Measurements from ENCODE around the gene ARHGAP12.
A peak's percentile ranks its signal among the peaks of the same experiment; 100 is the strongest.

ARHGAP12 gene

GRCh38 chr10:31762316-31762715, 166.3 kb downstream of the ARHGAP12 start:
- DNase-seq (ENCODE audit: extremely low read depth, low read depth), result no peak
- H3K4me3 ChIP-seq (replicated peaks; ENCODE audit: low read depth, low read length), result no peak overlapping the region
- TF ChIP-seq CTCF (IDR thresholded peaks at IDR 0.05; ENCODE audit: low read depth, low read length, missing control alignments), result no peak

GRCh38 chr10:31761156-31761555, 167.5 kb downstream of the ARHGAP12 start:
- H3K4me3 ChIP-seq (replicated peaks; ENCODE audit: low read depth, low read length), result no peak overlapping the region
- no peak for TF ChIP-seq CTCF (IDR thresholded peaks at IDR 0.05; ENCODE audit: low read depth, low read length, missing control alignments)
- no peak for DNase-seq (ENCODE audit: extremely low read depth, low read depth)

- DNase-seq (ENCODE audit: extremely low read depth, low read depth), result no peak
- H3K4me3 ChIP-seq (replicated peaks; ENCODE audit: low read depth, low read length), result peak overlapping the region; percentile 18; the same call in 1 of the 2 replicates
Observed at GRCh38 chr10:31760674-31761081, 168.0 kb downstream of the ARHGAP12 start.

GRCh38 chr10:31759799-31760626, 168.6 kb downstream of the ARHGAP12 start:
- peak; percentile 94 for DNase-seq (ENCODE audit: extremely low read depth, low read depth)
- H3K4me3 ChIP-seq (replicated peaks; ENCODE audit: low read depth, low read length), result peak overlapping the region; percentile 85
- TF ChIP-seq CTCF (IDR thresholded peaks at IDR 0.05; ENCODE audit: low read depth, low read length, missing control alignments), result no peak

More at GRCh38 chr10:31760674-31761081, 168.0 kb downstream of the ARHGAP12 start:
- no peak for TF ChIP-seq CTCF (IDR thresholded peaks at IDR 0.05; ENCODE audit: low read depth, low read length, missing control alignments)

- peak overlapping the region; percentile 85 for H3K4me3 ChIP-seq (replicated peaks; ENCODE audit: low read depth, low read length)
- no peak for TF ChIP-seq CTCF (IDR thresholded peaks at IDR 0.05; ENCODE audit: low read depth, low read length, missing control alignments)
- no peak for DNase-seq (ENCODE audit: extremely low read depth, low read depth)
Observed at GRCh38 chr10:31759124-31759798, 169.4 kb downstream of the ARHGAP12 start.

GRCh38 chr10:31758495-31758894, 170.1 kb downstream of the ARHGAP12 start:
- DNase-seq (ENCODE audit: extremely low read depth, low read depth), result no peak
- TF ChIP-seq CTCF (IDR thresholded peaks at IDR 0.05; ENCODE audit: low read depth, low read length, missing control alignments), result no peak

More at GRCh38 chr10:31758495-31758894, 170.1 kb downstream of the ARHGAP12 start:
- peak overlapping the region; percentile 85 for H3K4me3 ChIP-seq (replicated peaks; ENCODE audit: low read depth, low read length)
